Stimulated activated CD8-positive, alpha-beta memory T cell treated with anti-CD3 and anti-CD28 coated beads, Interleukin-7, amount 100 ng/mL, for 4 hours (primary cell): Measurements from ENCODE around the gene GXYLT1.
"Not testable (repeated sequence)": the region's sequence is repeated elsewhere in the genome, so short reads cannot be mapped to it uniquely, and the experiment has no call there.

Source experiments
- DNase-seq, 2 donors: peaks; one replicate each; pipeline ENCODE4 v3.0.0-alpha.2; 2020; ENCODE audit warnings: low read depth in 2 of 2

The GXYLT1 gene

DNA sequence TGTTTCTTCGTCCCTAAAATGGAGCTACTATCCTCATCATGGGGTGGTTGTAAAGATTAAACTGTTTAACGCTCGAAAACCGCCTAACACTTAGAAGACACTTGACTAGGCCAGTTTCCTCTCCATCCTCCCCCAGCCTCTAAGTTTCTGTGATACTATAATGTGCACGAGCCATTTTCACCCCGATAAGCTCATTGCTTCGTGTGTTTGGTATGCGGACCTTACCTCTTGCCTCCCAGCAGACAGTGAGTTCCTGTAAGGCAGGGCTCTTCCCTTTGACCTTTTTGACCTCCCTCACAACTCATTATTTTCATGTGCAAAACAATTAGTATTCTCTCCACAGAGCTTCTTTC lies 499 bp upstream of the GXYLT1 start:
- DNase-seq = no peak

- DNase-seq = no peak
Observed at GRCh38 chr12:42144158-42144407, 591 bp downstream of the GXYLT1 start.

DNA sequence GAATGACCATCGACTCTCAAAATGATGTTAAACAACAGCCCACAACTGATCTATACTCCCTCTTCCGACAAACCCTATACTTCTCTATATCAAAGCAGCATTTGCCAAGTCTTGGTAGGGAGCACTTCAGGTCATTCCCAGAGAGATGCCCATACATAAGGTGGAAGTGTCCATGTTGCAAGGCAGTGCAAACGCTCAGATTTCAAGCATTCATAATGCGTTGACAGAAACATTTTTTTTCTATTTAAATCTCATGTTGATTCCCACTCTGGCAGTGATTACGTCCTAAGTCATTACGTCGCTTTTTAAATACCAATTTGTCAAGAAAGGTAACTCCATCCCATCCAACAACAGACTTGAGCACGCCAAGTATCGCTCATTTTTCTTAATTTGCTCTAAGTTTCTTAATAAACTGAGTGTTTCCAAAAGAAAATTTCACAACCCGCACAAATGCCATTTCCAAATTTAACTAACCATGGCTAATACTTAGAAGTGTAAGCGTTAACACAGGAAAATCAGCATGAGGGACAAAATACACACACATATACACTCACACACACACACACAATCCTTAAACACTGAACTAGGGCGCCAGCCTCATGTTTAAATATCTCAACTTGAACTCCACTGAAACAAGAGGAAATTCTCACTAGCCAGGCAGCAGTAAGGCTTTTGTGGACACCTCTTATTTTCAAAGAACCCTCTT lies 1.1 kb downstream of the GXYLT1 start:
- no peak for DNase-seq

DNA sequence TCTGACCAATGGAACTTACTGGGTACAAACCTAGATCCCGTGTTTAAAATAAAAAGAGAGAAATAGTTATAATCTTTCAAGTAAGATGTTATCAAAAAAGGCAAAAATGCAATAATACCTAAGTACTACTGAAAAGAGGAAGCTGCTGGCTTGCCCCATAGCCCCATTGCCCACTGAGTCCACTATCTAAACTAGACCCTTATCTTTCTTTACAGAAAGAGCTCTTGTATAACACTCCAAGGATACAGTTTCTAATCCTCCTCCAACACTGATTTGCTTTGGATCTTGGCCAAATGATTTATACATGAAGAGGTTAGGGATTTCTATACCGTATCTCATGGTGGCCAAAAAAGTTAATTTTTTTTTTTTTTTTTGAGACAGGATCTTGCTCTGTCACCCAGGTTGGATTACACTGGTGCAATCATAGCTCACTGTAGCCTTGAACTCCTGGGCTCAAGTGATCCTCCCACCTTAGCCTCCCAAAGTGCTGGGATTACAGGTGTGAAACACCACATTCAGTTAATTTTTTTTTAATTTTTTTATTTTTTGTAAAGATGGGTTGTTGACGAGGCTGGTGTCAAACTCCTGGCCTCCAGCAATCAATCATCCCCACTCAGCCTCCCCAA lies 2.6 kb downstream of the GXYLT1 start:
- DNase-seq = no peak

- DNase-seq = no peak
Observed at GRCh38 chr12:42140901-42141300, 3.8 kb downstream of the GXYLT1 start.

- no peak for DNase-seq
Observed at GRCh38 chr12:42135259-42135814, 9.3 kb downstream of the GXYLT1 start.

DNA sequence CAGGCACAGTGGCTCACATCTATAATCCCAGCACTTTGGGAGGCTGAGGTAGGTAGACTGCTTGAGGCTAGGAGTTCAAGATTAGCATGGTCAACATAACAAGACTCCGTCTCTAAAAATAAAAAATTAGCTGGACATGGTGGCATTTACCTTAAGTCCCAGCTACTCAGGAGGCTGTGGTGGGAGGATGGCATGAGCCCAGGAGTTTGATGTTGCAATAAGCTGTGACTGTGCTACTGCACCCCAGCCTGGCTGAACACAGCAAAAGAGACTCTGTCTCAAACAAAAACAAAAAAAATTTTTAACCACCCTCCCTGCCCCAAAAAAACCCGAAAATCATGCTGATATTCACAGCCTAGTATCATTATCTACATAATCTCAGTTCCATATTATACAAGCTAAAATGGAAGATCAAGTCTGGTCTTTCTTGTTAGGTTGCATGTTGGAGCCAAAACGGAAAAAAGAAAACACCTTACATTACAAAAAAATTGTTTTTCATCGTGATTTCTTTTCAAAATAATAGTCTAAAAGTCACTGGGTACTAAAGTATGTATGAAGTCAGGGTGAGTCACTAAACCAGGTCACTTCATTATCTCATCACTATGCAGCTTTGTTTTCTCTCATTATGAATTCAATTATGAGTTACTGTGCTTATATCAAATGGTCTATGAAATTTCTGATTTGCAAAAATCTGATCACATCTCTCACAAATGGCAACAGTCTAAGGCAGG lies 13.8 kb downstream of the GXYLT1 start:
- DNase-seq = no peak

DNA sequence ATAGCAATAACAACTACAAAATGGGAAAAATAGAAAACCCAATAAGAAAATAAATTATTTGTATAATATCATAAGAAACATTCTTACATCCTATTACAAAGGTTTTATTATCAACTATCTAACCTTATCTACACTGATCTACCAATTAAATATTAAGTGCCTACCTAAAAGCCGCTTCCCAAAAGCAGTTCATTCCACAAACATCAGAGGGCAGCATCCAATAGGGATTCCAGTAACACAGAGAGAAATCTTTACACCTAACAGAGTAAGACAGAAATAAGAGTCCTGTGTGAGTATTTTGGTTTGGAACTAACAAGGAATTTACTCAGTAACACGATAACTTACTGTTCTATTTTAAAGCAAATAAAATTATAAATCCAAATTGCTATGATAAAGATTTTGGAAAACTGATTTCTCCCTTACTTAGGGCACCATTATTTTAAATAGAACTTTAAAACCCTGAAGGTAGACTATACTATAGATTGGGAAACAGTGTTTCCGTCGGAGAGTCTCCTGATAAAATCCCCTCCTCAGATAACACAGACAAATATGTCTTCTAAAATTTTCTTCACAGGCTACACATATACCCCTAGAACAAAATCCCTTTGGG lies 15.0 kb downstream of the GXYLT1 start:
- no peak for DNase-seq

GRCh38 chr12:42128888-42129287 lies 15.8 kb downstream of the GXYLT1 start:
- no peak for DNase-seq

- no peak for DNase-seq
Observed at GRCh38 chr12:42128327-42128726, 16.3 kb downstream of the GXYLT1 start.

- no peak for DNase-seq
Observed at GRCh38 chr12:42126963-42127362, 17.7 kb downstream of the GXYLT1 start.

GRCh38 chr12:42125388-42125767 lies 19.3 kb downstream of the GXYLT1 start:
- no peak for DNase-seq

DNA sequence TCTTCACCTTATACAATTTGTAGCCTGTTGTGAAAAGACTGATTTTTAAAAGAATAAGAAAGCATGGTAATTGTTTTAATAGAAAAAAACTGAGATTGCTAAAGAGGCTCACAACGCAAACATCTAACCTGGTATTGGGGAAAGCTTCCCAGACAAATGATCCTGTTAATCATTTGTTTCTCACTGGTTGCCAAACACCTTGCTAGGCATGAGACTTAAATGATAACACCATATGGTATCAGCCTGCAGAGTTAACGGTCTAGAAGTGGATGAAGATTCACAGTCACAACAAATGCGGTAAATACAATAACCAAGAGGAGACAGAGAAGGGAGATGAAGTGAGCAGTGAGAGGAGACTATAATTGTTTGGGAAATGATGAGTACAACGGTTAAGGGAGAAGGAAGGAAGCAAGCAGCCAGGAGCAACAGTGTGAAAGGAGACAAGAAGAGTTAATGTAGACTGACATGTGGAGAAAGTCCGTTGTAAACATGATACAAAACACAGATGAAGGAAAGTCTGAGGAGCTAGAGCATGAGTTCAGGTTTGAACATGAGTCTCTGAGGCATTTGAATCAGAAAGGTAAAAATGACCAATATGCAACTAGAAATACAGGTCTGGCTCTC lies 19.8 kb downstream of the GXYLT1 start:
- DNase-seq = no peak

- DNase-seq = no peak
Observed at GRCh38 chr12:42119085-42119633, 25.5 kb downstream of the GXYLT1 start.

DNA sequence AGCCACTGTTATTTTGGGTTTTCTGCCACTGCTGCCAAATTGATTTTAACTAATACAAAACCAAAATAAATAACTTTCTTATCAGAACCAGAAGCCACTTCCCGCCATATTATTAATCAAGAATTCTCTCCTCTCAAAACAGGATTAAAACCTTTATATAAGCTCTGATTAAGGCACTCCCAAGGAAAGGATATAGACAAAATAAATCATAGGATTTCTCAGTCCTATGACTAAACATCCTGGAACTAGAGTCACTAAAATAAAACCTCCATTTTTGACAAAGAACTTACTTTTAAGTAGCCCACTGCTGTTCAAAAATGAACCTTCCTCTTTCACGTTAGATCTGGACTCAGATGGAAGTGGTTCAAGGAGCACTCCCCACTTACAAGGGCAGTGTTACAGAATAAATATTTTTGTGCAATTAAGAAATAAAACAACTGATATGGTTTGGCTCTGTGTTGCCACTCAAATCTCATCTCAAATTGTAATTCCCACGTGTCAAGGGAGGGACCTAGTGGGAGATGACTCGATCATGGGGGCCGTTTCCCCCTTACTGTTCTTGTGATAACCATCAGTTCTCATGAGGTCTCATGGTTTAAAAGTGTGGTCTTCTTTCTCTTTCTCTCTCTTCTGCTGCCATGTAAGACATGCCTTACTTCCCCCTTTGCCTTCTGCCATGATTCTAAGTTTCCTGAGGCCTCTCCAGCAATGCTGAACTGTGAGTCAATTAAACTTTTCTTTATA lies 26.4 kb downstream of the GXYLT1 start:
- no peak for DNase-seq

- no peak for DNase-seq
Observed at GRCh38 chr12:42109031-42109430, 35.6 kb downstream of the GXYLT1 start.

DNA sequence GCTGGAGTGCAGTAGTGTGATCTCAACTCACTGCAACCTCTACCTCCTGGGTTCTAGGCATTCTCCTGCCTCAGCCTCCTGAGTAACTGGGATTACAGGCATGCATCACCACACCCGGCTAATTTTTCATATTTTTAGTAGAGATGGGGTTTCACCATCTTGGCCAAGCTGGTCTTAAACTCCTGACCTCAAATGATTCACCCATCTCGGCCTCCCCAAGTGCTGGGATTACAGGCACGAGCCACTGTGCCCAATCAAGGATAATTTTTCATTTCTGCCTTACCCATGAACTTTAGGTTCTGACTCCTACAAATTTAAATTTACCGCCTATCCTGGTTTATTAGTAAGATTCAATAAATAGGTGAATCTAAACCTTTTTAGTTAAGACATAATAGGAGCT lies 37.9 kb downstream of the GXYLT1 start:
- DNase-seq = not testable (repeated sequence)

DNA sequence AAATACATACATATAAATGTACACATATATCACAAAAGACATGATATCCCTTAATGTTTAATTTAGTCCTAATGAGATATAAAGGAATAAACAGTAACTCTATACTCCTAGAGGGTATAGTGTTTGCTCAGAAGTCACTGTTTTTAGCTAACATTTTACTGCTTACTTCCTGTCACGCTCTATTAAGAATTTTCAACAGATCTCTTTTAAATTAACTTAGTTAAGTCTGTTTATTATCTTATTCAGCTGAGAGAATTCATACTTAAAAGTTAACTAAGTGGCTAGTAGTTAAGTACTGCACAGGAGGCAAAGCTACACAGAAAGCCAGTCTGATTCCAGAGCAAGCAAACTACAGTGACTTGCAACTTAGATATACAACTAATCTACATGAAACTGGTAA lies 39.9 kb downstream of the GXYLT1 start:
- no peak for DNase-seq

- no peak for DNase-seq
Observed at GRCh38 chr12:42104087-42104486, 40.6 kb downstream of the GXYLT1 start.

DNA sequence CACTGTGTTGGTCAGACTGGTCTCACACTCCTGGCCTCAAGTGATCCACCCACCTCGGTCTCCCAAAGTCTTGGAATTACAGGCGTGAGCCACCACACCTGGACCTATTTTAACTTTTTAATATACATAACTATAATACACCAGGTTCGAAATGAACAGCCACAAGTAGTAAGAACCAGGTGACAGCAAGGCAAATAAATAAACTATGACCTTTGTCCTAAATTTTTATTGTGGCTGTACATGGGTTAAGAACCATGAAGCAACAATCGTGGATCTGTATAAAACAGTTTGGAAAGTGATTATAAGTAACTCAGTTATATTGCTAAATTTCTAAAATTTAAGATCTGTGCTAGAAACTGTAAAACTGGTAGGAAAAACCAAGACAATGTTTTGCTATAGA lies 41.5 kb downstream of the GXYLT1 start:
- no peak for DNase-seq

- no peak for DNase-seq
Observed at GRCh38 chr12:42102720-42103119, 42.0 kb downstream of the GXYLT1 start.
